ENCODE measurements around the gene SYT17.

The SYT17 gene

GRCh38 chr16:19266774-19267173, 98.7 kb downstream of the SYT17 start:
- no peak for DNase-seq

GRCh38 chr16:19269098-19269497, 101.1 kb downstream of the SYT17 start:
- no peak for DNase-seq

GRCh38 chr16:19274165-19274797, 106.2 kb downstream of the SYT17 start:
- DNase-seq, result no peak

GRCh38 chr16:19278403-19278802, 110.4 kb downstream of the SYT17 start:
- no peak for DNase-seq

GRCh38 chr16:19281246-19281645, 113.2 kb downstream of the SYT17 start:
- DNase-seq, result no peak

- DNase-seq, result no peak
These were observed 114.1 kb downstream of the SYT17 start for GRCh38 chr16:19282101-19282500.

GRCh38 chr16:19283637-19284036, 115.6 kb downstream of the SYT17 start:
- DNase-seq, result no peak

GRCh38 chr16:19284207-19284606, 116.2 kb downstream of the SYT17 start:
- no peak for DNase-seq

- no peak for DNase-seq
These were observed 117.4 kb downstream of the SYT17 start, which contains the start of gene CLEC19A for GRCh38 chr16:19285431-19285830. Gene CLEC19A (plus strand): TSS chr16:19285731. CDS start chr16:19285852, 121 bp downstream.

GRCh38 chr16:19286827-19287226, 118.8 kb downstream of the SYT17 start:
- DNase-seq, result no peak

- no peak for DNase-seq
These were observed 119.2 kb downstream of the SYT17 start for GRCh38 chr16:19287241-19287640.

GRCh38 chr16:19288872-19289799, 121.1 kb downstream of the SYT17 start:
- DNase-seq, result no peak

GRCh38 chr16:19289811-19290485, 121.9 kb downstream of the SYT17 start:
- DNase-seq, result peak; percentile 24

GRCh38 chr16:19290860-19291259, 122.8 kb downstream of the SYT17 start:
- no peak for DNase-seq

GRCh38 chr16:19291475-19291874, 123.4 kb downstream of the SYT17 start:
- DNase-seq, result no peak

GRCh38 chr16:19292186-19292585, 124.1 kb downstream of the SYT17 start:
- no peak for DNase-seq

- no peak for DNase-seq
These were observed 126.2 kb downstream of the SYT17 start for GRCh38 chr16:19294156-19294649.

- no peak for DNase-seq
These were observed 127.4 kb downstream of the SYT17 start for GRCh38 chr16:19295393-19295792.

GRCh38 chr16:19297454-19297853, 129.4 kb downstream of the SYT17 start:
- no peak for DNase-seq

GRCh38 chr16:19299565-19299964, 131.5 kb downstream of the SYT17 start:
- no peak for DNase-seq

- DNase-seq, result no peak
These were observed 133.9 kb downstream of the SYT17 start for GRCh38 chr16:19301931-19302330.

GRCh38 chr16:19304750-19305149, 136.7 kb downstream of the SYT17 start:
- DNase-seq, result no peak

GRCh38 chr16:19305443-19305842, 137.4 kb downstream of the SYT17 start:
- no peak for DNase-seq

Data from COR-L47 (cell line).